Tibial nerve (tissue), 3 donors: ENCODE measurements around the gene DCAF10.

Experiments used
- CTCF ChIP-seq, 5 experiments: fragments of 200-600 bp in 3 of 5; fragments of 450-650 bp in 2 of 5; sonication (generic) in 3 of 5; IDR thresholded peaks; one replicate each; pipeline ENCODE4 v1.5.1; 2016 to 2019; ENCODE audit warnings: antibody characterized with exemption in 5 of 5, mild to moderate bottlenecking in 3 of 5, moderate library complexity in 2 of 5
- POLR2A ChIP-seq, 2 donors: fragments of 450-650 bp; IDR thresholded peaks; one replicate each; pipeline ENCODE4 v1.6.1; 2017; ENCODE audit warnings: antibody characterized with exemption in 2 of 2, mild to moderate bottlenecking in 2 of 2, moderate library complexity in 2 of 2

- TF ChIP-seq CTCF (IDR thresholded peaks at IDR 0.05) (no peak), POLR2A (IDR thresholded peaks at IDR 0.05) (no peak)
Measured at GRCh38 chr9:37908283-37908682, 107.7 kb downstream of the DCAF10 start.
